Measurements from ENCODE around the gene S1PR5.
A peak's percentile ranks its signal among the peaks of the same experiment; 100 is the strongest.

S1PR5 gene

GRCh38 chr19:10497371-10497770 lies 19.9 kb downstream of the S1PR5 start:
- TF ChIP-seq, protein P1, sequence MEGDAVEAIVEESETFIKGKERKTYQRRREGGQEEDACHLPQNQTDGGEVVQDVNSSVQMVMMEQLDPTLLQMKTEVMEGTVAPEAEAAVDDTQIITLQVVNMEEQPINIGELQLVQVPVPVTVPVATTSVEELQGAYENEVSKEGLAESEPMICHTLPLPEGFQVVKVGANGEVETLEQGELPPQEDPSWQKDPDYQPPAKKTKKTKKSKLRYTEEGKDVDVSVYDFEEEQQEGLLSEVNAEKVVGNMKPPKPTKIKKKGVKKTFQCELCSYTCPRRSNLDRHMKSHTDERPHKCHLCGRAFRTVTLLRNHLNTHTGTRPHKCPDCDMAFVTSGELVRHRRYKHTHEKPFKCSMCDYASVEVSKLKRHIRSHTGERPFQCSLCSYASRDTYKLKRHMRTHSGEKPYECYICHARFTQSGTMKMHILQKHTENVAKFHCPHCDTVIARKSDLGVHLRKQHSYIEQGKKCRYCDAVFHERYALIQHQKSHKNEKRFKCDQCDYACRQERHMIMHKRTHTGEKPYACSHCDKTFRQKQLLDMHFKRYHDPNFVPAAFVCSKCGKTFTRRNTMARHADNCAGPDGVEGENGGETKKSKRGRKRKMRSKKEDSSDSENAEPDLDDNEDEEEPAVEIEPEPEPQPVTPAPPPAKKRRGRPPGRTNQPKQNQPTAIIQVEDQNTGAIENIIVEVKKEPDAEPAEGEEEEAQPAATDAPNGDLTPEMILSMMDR (conservative IDR thresholded peaks at IDR 0.05): no peak
- H3K27ac ChIP-seq: no peak overlapping the region

GRCh38 chr19:10491472-10492047 lies 25.7 kb downstream of the S1PR5 start:
- TF ChIP-seq, protein P1 (conservative IDR thresholded peaks at IDR 0.05): no peak
- H3K27ac ChIP-seq: no peak overlapping the region

- TF ChIP-seq, protein P1 (conservative IDR thresholded peaks at IDR 0.05): no peak
- no peak overlapping the region for H3K27ac ChIP-seq
Observed at GRCh38 chr19:10486551-10486950, 30.7 kb downstream of the S1PR5 start.

DNA sequence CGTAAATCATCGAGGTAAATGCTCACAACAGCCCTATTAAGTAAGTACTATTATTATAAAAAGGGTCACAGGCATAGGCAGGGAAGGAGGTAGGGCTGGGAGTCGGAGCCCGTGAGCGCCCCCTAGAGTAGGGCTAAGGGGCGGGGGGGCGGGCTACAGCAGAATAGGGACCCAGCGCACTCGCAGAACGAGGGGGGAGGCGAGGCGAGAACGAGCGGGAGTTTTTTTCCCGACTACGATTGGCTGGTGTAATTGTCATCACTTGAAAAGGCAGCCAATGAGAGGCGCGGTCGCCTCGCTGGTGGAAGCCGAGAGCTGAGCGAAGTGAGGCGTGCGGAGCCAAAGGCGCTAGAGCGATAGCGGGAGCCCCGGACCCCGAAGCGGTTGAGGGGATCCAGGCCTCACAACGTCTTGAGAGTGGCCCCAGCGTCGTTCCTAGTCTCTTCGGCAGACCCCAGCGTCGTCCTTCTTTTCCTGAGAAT lies 38.3 kb downstream of the S1PR5 start:
- no peak overlapping the region for H3K27ac ChIP-seq
- TF ChIP-seq, protein P1 (conservative IDR thresholded peaks at IDR 0.05): peak; percentile 74

DNA sequence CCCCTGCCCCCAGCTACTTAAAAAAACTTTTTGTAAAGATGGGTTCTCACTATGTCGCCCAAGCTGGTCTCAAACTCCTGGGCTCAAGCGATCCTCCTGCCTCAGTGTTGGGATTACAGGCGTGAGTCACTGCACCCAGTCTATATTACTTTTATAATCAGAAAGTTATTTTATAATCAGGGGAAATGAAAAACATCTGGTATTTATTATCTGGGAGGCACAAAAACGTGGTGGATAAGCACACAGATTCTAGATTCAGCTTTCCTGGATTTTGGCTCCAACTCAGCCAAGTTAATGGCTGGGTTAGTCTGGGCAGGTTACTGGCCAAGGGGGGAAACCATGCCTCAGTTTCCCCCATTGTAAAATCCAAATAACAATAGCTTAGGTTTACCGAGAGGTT lies 38.8 kb downstream of the S1PR5 start:
- no peak overlapping the region for H3K27ac ChIP-seq
- TF ChIP-seq, protein P1 (conservative IDR thresholded peaks at IDR 0.05): no peak

- H3K27ac ChIP-seq: no peak overlapping the region
- TF ChIP-seq, protein P1 (conservative IDR thresholded peaks at IDR 0.05): no peak
Observed at GRCh38 chr19:10474962-10475451, 42.2 kb downstream of the S1PR5 start.

GRCh38 chr19:10473192-10473591 lies 44.1 kb downstream of the S1PR5 start:
- H3K27ac ChIP-seq: no peak overlapping the region
- TF ChIP-seq, protein P1 (conservative IDR thresholded peaks at IDR 0.05): no peak

All from VCaP (cell line).